Lung (tissue), 4 donors: ENCODE measurements around the gene UTP14A. TPM values are rescaled to one million over a fixed set of nuclear protein-coding genes. Genes with fewer than 3 reads are reported as not detected.

ENCODE experiments used
- polyA plus RNA-seq, 2 donors: library from polyadenylated mRNA; stranded (reverse); fragments of 200-250 nt; gene quantifications; one replicate each; pipeline ENCODE4 v1.2.1, GENCODE V29; 2013
- total RNA-seq, 2 donors: library from RNA; depleted of rRNA in 1 of 2; stranded (reverse); fragments of >200 nt in 1 of 2; gene quantifications; one replicate each; pipeline ENCODE4 v1.2.1, GENCODE V29; 2014 to 2021
- donor health status: Bipolar disorder and iron deficiency.
- donor health status: healthy.
- donor health status: DM: yes; HTN: yes; CAD: no.

Gene UTP14A
- total and polyA plus RNA-seq, 4 donors: 10.2 to 14.0 (median 12.6) TPM

Other genes with a start within 250 kb of the UTP14A start
- gene XPNPEP2, start 167.2 kb upstream of the UTP14A start, total RNA-seq: 1 to 10 TPM; 1.9 to 2.1 TPM
- under 1 TPM; 0.61 to 0.71 TPM for gene XPNPEP2, start 167.2 kb upstream of the UTP14A start, polyA plus RNA-seq
- 10 to 100 TPM; 12.0 to 51.7 TPM for gene SASH3, start 126.2 kb upstream of the UTP14A start, total RNA-seq
- 10 to 100 TPM; 13.5 to 90.1 TPM for gene SASH3, start 126.2 kb upstream of the UTP14A start, polyA plus RNA-seq
- gene ZDHHC9, start 62.3 kb upstream of the UTP14A start, total RNA-seq: 10 to 100 TPM; 17.4 to 74.6 TPM
- gene ZDHHC9, start 62.3 kb upstream of the UTP14A start, polyA plus RNA-seq: 10 to 100 TPM; 24.2 to 56.9 TPM
- gene BCORL1, start 76.5 kb downstream of the UTP14A start, total RNA-seq: 10 to 100 TPM; 10.9 to 11.8 TPM
- gene BCORL1, start 76.5 kb downstream of the UTP14A start, polyA plus RNA-seq: 1 to 10 TPM; 2.3 to 3.2 TPM
- gene ELF4, start 204.3 kb downstream of the UTP14A start, total RNA-seq: 10 to 100 TPM; 12.6 to 20.2 TPM
- 10 to 100 TPM in 1 of 2 donors, 1 to 10 TPM in 1; 5.9 to 24.5 TPM for gene ELF4, start 204.3 kb downstream of the UTP14A start, polyA plus RNA-seq